SIG-M5 (cell line): ENCODE measurements around the gene ACTRT3.
"Not testable (repeated sequence)": the region's sequence is repeated elsewhere in the genome, so short reads cannot be mapped to it uniquely, and the experiment has no call there.

Source experiments
- DNase-seq: peaks from one replicate; lab custom pipeline; 2025; lab: John Stamatoyannopoulos, UW

The ACTRT3 gene

DNA sequence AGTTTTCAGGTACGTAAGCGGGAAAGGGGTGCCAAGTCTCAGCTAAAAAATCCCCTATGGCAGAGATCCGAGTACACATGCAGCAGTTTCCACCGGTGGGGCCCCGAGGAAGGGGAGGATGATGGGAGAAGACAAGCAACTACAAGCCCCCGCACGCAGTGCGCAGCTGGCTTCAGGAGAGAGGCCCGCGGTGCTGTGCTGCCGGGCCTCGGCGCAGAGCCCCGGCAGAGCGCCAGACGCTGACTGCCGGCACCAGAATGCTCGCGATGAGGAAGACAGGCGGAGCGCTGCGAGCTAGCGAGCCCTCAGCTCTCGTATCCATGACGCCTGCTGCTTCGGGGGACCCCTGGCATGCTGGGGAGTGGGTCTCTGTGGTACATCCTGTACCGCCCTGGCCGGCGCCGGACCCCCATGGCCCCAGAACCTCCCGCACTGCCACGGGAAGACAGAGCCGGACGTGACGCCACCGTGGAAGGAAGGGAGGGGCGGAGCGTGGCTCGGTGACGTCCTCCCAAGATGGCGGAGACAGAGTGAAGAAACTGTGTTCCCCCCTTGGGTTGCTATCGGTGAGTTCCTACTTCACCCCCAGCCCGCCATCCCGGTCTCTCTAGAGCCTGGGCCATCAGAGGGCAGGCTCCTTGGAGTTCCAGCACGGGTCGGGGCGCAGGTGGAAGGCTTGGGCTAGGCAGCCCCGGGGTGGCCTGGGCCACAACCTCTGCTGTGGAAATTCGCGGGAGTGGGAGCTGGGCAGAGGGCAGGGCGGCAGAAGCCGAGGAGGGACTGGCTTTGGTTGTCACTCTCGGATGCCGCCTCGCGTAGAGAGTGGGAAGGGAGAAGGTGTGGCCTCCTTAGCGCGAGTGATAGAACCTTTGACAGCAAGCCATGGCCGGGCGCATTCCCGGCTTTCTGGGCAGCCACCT is 3.8 kb upstream of the ACTRT3 start, which contains the start of gene MYNN:
MYNN (plus strand) TSS at position 500 of the 920 bp plus-strand sequence. CDS start 900 bp downstream, outside the sequence.
- DNase-seq = peak; percentile 58

GRCh38 chr3:169772305-169772896 is 3.0 kb upstream of the ACTRT3 start:
- no peak for DNase-seq

DNA sequence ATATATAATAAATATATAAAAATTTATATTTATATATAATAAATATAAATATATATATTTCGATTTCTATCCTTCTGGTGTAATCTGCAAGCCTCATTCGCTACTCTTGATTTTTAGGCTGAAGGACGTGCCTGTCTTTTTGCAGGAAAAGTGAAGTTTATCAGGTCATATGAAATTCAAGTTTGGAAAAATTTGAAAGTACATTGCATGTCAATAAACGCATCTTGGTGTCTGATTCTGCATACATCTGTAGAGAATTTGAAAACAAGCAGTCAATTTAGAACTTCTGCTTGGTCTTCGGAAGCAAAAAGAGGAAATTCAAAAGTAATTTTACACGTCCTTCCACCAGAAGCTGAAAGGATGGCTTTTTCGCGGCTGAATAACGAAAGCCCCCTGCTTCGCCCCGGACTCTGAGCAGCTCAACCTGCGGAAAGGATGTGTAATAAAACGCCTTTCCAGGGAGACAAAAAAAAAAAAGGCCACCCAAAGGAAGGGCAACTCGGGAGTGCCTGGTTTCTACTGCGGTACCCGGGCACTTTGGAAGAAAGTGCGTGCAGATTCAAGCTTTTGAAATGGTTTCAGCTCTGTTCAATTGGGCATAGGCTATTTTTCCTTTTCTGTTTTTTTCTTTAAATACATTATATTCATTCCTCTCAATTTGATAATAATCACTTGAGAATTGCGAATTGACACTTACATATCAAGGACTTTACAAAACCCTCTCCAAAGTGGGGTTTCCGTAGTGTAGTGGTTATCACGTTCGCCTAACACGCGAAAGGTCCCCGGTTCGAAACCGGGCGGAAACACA is 2.3 kb upstream of the ACTRT3 start:
- peak; percentile 41 for DNase-seq

DNA sequence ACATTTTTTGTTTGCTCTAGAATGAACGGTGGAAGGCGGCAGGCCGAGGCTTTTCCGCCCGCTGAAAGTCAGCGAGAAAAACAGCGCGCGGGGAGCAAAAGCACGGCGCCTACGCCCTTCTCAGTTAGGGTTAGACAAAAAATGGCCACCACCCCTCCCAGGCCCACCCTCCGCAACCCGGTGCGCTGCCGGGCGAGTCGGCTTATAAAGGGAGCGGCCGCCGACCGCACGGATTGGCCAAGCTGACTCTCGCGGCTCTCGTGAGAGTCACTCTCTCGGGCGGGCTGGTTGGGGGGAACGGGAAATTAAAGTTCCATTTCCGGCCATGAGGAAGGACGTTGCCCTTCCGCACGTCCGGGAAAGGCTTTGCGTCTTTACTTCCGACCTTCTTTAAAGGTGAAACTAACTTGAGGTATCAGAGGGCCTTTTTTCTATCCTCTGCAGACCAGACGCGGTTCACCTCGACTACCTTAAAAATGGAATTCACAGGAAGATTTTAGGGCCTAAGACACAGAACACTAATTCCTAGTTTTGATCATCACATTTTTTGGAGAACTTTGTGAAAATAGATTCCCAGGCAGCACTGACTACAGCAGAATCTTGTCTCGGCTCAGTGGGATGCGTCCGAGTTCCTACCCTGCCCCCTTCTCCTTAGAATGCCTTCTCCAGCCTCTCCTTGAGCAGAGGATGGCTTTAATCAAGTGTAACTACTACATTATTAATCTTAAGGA is 4.3 kb downstream of the ACTRT3 start, which contains the start of gene TERC:
TERC (minus strand) TSS at position 179 of the 731 bp plus-strand sequence.
- no peak for DNase-seq

DNA sequence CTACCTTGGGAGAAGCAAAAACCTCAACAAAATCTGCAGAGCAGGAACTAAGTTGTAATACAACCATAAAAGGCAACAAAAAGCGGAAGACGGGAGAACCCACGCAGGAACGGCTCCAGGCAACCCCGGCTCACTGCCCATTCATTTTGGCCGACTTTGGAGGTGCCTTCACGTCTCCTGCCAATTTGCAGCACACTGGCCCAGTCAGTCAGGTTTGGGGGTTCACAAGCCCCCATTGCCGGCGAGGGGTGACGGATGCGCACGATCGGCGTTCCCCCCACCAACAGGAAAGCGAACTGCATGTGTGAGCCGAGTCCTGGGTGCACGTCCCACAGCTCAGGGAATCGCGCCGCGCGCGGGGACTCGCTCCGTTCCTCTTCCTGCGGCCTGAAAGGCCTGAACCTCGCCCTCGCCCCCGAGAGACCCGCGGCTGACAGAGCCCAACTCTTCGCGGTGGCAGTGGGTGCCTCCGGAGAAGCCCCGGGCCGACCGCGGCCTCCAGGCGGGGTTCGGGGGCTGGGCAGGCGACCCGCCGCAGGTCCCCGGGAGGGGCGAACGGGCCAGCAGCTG is 5.0 kb downstream of the ACTRT3 start:
- peak; percentile 43 for DNase-seq

DNA sequence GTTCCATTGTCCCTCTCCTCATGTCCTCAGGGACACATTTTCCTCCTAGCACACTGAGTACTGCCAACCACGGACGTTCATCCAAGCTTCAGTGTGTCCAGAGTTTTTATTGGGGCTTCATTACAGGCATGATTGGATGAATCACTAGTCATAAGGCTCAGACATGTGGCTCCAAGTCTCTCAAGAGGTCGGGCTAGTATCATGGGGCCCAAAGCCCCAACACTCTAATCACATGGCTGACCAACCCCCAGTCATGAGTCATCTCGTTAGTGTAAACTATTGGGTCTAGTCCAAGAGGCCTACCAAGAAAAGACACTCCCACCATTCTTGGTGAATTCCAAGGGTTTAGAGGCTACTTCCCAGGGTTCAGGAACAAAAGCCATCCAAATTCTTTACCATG is 8.9 kb downstream of the ACTRT3 start:
- no peak for DNase-seq

- DNase-seq = no peak
Measured at GRCh38 chr3:169759256-169759655, 10.1 kb downstream of the ACTRT3 start.

DNA sequence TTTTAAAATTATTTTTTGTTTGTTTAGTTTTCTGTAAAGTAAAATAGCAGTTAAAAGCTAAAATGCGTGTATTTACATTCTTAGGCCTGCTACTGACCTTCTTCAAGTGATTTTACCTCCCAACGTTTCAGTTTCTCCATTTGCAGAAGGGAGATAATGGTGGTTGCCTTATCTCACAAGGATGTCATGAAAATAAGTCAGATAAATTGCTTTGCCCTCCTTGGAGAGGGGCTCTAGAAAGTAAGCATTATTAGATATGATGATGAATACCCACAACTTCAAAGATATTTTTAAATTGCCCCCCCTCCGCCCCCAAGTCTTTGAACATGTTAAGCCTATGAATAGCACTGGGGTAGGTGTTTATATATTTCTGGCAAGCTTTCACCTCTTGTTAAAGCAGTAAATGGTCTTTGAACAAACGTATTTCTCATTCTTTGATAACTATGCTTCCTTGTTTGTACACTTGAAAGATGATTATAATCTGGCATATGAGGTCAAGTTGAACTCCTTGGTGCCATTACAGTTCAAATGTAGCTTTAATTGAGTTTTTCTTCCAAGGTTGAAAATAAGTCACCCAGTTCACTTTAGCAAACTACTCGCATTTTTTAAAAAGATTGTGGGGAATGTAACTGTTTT is 10.9 kb downstream of the ACTRT3 start:
- DNase-seq = no peak

DNA sequence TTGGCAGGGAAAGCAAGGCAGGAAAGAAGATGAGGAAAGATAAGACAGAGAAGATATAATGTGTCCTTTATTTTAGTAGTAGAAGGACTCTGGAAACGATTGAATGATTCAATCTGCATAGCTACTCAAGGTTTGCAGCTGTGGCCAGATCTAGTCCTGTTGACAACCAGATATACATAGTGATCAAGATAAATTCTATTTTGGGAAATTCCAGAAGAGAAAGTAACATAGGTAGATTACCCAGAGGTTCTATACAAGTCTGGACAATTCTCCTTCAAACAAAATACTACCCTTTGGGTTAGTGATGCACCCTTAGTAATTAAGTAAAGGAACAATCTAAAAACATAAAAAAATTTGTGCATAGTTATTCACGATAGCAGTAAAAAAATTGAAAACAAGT is 13.9 kb downstream of the ACTRT3 start:
- DNase-seq = no peak

GRCh38 chr3:169754711-169755110 is 14.7 kb downstream of the ACTRT3 start:
- no peak for DNase-seq

GRCh38 chr3:169751875-169752274 is 17.5 kb downstream of the ACTRT3 start:
- no peak for DNase-seq

GRCh38 chr3:169750665-169751064 is 18.7 kb downstream of the ACTRT3 start:
- no peak for DNase-seq

GRCh38 chr3:169748670-169749069 is 20.7 kb downstream of the ACTRT3 start:
- DNase-seq = no peak

DNA sequence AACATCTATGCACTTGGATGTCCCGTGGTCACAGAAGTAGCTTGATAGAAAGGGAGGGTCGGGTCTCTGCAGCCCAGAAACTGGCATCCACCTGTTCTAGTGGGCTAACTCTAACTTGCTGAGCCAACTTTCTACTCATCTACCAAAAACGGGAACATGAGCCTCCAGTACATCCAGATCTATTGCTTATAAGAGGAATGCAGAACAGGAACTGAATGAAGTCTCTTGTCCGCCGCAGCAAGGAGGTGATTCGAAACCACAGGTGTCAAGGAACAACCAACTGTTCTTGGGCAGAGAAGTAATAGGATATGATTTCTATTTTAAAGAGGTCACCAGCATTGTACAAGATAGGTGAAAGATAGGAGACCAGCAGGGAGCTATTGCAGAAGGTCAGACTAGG is 22.4 kb downstream of the ACTRT3 start:
- DNase-seq = no peak

GRCh38 chr3:169744366-169745054 is 24.9 kb downstream of the ACTRT3 start:
- no peak for DNase-seq

- no peak for DNase-seq
Measured at GRCh38 chr3:169739067-169739466, 30.3 kb downstream of the ACTRT3 start.

- DNase-seq = not testable (repeated sequence)
Measured at GRCh38 chr3:169731857-169732256, 37.5 kb downstream of the ACTRT3 start.

GRCh38 chr3:169722724-169723123 is 46.6 kb downstream of the ACTRT3 start:
- DNase-seq = no peak

GRCh38 chr3:169718415-169718814 is 50.9 kb downstream of the ACTRT3 start:
- not testable (repeated sequence) for DNase-seq
